A549 (cell line): Measurements from ENCODE around the gene TEN1. TPM values are rescaled to one million over a fixed set of nuclear protein-coding genes. Genes with fewer than 3 reads are reported as not detected.

Experiments used
- ATAC-seq, 2 experiments: fragments of 200-7000 bp in 1 of 2; fragments of >200 bp in 1 of 2; cut with Nextera tagmentation in 1 of 2; cut with Tn5 transposase in 1 of 2; 3 replicates each; pipeline versions ENCODE4 v1.8.0 to v1.9.1; 2018 to 2020; ENCODE audit warnings: mild to moderate bottlenecking in 1 of 2, moderate library complexity in 1 of 2
- CTCF ChIA-PET: fragments of 300-600 bp; sonication (Branson Sonifier 250); formaldehyde crosslinking; extraction: SDS; loops from one replicate; lab custom pipeline; 2021; ENCODE audit warnings: antibody characterized with exemption, inconsistent platforms; lab: Yijun Ruan, JAX
- POLR2A ChIA-PET: fragments of 350-600 bp; formaldehyde crosslinking; extraction: SDS; loops from one replicate; lab custom pipeline; 2021; ENCODE audit warnings: antibody characterized with exemption, inconsistent platforms; lab: Yijun Ruan, JAX
- DNase-seq, 2 experiments: peaks; one replicate each; pipeline versions ENCODE4 v3.0.0 to v3.0.0-alpha.2; 2011 to 2016; ENCODE audit warnings: low read depth in 1 of 2, low spot score in 1 of 2
- FAIRE-seq: peaks from 2 replicates; lab custom pipeline; 2011; peaks lifted over from hg19 to GRCh38; lab: Jason Lieb, UNC
- H3K27ac ChIP-seq, 2 experiments: fragments of >200 bp; sonication (Bioruptor Twin); formaldehyde crosslinking; 3 replicates each; pipeline ENCODE4 v1.5.1; 2016 to 2017
- H3K4me1 ChIP-seq: fragments of >200 bp; sonication (Bioruptor Twin); formaldehyde crosslinking; 3 replicates; pipeline ENCODE4 v1.6.1; 2016
- H3K4me2 ChIP-seq: fragments of >200 bp; sonication (Bioruptor Twin); formaldehyde crosslinking; 3 replicates; pipeline ENCODE4 v1.6.1; 2016
- H3K4me3 ChIP-seq: fragments of >200 bp; sonication (Bioruptor Twin); formaldehyde crosslinking; 3 replicates; pipeline ENCODE4 v1.5.1; 2016
- H3K9me3 ChIP-seq: fragments of >200 bp; sonication (Bioruptor Twin); formaldehyde crosslinking; 3 replicates; pipeline ENCODE4 v1.6.1; 2016
- ATOH8 ChIP-seq: fragments of 250-450 bp; sonication (Bioruptor Pico); IDR thresholded peaks from 2 replicates; pipeline ENCODE4 v1.5.0; 2020; ENCODE audit warnings: low read depth, mild to moderate bottlenecking, moderate library complexity
- BCL3 ChIP-seq: fragments of >200 bp; sonication (Bioruptor Twin); formaldehyde crosslinking; IDR thresholded peaks from 3 replicates; pipeline ENCODE4 v1.6.1; 2016
- BHLHE40 ChIP-seq: IDR thresholded peaks from 2 replicates; pipeline ENCODE4 v1.6.1; 2012; ENCODE audit warnings: low read depth, low read length, inconsistent platforms
- CBX2 ChIP-seq: fragments of 200-600 bp; sonication (generic); IDR thresholded peaks from 2 replicates; pipeline ENCODE4 v1.6.1; 2016; ENCODE audit warnings: low read depth, mild to moderate bottlenecking, borderline replicate concordance
- CEBPB ChIP-seq, 2 experiments: fragments of >200 bp in 1 of 2; sonication (Bioruptor Twin) in 1 of 2; formaldehyde crosslinking in 1 of 2; IDR thresholded peaks; 2 replicates each; pipeline ENCODE4 v1.6.1; 2012 to 2016
- CHD2 ChIP-seq: fragments of 150-350 bp; IDR thresholded peaks from 2 replicates; pipeline ENCODE4 v1.6.1; 2014; ENCODE audit warnings: low read length; ENCODE audit not compliant: partially characterized antibody
- CTCF ChIP-seq: fragments of >200 bp; sonication (Bioruptor Twin); formaldehyde crosslinking; IDR thresholded peaks from 3 replicates; pipeline ENCODE4 v1.5.1; 2016
- EHF ChIP-seq: fragments of 250-450 bp; sonication (Bioruptor Pico); IDR thresholded peaks from 2 replicates; pipeline ENCODE4 v1.5.0; 2020; ENCODE audit warnings: mild to moderate bottlenecking
- ELK1 ChIP-seq: fragments of 150-350 bp; IDR thresholded peaks from 2 replicates; pipeline ENCODE4 v1.6.1; 2014; ENCODE audit warnings: low read depth, mild to moderate bottlenecking, low read length
- EP300 ChIP-seq, 2 experiments: fragments of >200 bp; sonication (Bioruptor Twin); formaldehyde crosslinking; IDR thresholded peaks; 2 replicates in 1 of 2; 3 replicates in 1 of 2; pipeline ENCODE4 v1.6.1; 2016 to 2017
- ESRRA ChIP-seq: fragments of 150-350 bp; IDR thresholded peaks from 2 replicates; pipeline ENCODE4 v1.6.1; 2014; ENCODE audit warnings: mild to moderate bottlenecking, low read length, borderline replicate concordance
- FOSB ChIP-seq: fragments of 250-450 bp; sonication (Bioruptor Pico); IDR thresholded peaks from 2 replicates; pipeline ENCODE4 v1.5.0; 2020; ENCODE audit warnings: mild to moderate bottlenecking, moderate library complexity
- GATA3 ChIP-seq: IDR thresholded peaks from 2 replicates; pipeline ENCODE4 v1.6.1; 2012; ENCODE audit warnings: borderline replicate concordance
- HDAC2 ChIP-seq: fragments of 200-600 bp; sonication (generic); IDR thresholded peaks from 2 replicates; pipeline ENCODE4 v1.6.1; 2016
- HES2 ChIP-seq: fragments of >200 bp; sonication (Bioruptor Twin); formaldehyde crosslinking; IDR thresholded peaks from 2 replicates; pipeline ENCODE4 v1.6.1; 2016
- HEYL ChIP-seq: fragments of 250-450 bp; sonication (Bioruptor Pico); IDR thresholded peaks from 2 replicates; pipeline ENCODE4 v1.8.0; 2021; ENCODE audit warnings: mild to moderate bottlenecking, moderate library complexity
- HOXA7 ChIP-seq: fragments of 250-450 bp; sonication (Bioruptor Pico); IDR thresholded peaks from 2 replicates; pipeline ENCODE4 v1.5.0; 2020; ENCODE audit warnings: mild to moderate bottlenecking, moderate library complexity
- JUN ChIP-seq, 2 experiments: fragments of >200 bp; sonication (Bioruptor Twin); formaldehyde crosslinking; IDR thresholded peaks; 2 replicates in 1 of 2; 3 replicates in 1 of 2; pipeline ENCODE4 v1.6.1; 2016 to 2017
- KDM1A ChIP-seq: fragments of 200-600 bp; sonication (generic); IDR thresholded peaks from 2 replicates; pipeline ENCODE4 v1.6.1; 2016; ENCODE audit warnings: low read depth, mild to moderate bottlenecking
- MAFK ChIP-seq: fragments of 450-650 bp; IDR thresholded peaks from 2 replicates; pipeline ENCODE4 v1.6.1; 2014; ENCODE audit not compliant: partially characterized antibody
- MAX ChIP-seq: IDR thresholded peaks from 2 replicates; pipeline ENCODE4 v1.6.1; 2012
- MYC ChIP-seq: IDR thresholded peaks from 2 replicates; pipeline ENCODE4 v1.6.1; 2012; ENCODE audit warnings: mild to moderate bottlenecking, inconsistent platforms, low read length, improper control_type of control experiment, borderline replicate concordance
- NFE2L2 ChIP-seq: fragments of 150-350 bp; conservative IDR thresholded peaks from 2 replicates; pipeline ENCODE4 v1.6.1; 2014; ENCODE audit warnings: low read length
- NPAS2 ChIP-seq: fragments of 250-450 bp; sonication (Bioruptor Pico); IDR thresholded peaks from 2 replicates; pipeline ENCODE4 v1.8.0; 2022; ENCODE audit warnings: mild to moderate bottlenecking, moderate library complexity, borderline replicate concordance
- NR3C1 ChIP-seq: fragments of >200 bp; sonication (Bioruptor Twin); formaldehyde crosslinking; IDR thresholded peaks from 3 replicates; pipeline ENCODE4 v1.6.1; 2017
- PHF8 ChIP-seq: fragments of 200-600 bp; sonication (generic); IDR thresholded peaks from 2 replicates; pipeline ENCODE4 v1.6.1; 2016; ENCODE audit warnings: low read depth, mild to moderate bottlenecking, antibody characterized with exemption, moderate library complexity, borderline replicate concordance
- RAD21 ChIP-seq, 2 experiments: fragments of >200 bp in 1 of 2; sonication (Bioruptor Twin) in 1 of 2; formaldehyde crosslinking in 1 of 2; IDR thresholded peaks in 1 of 2; conservative IDR thresholded peaks in 1 of 2; 2 replicates in 1 of 2; 3 replicates in 1 of 2; pipeline ENCODE4 v1.6.1; 2012 to 2018; ENCODE audit warnings: inconsistent platforms in 1 of 2
- RNF2 ChIP-seq: fragments of 200-600 bp; sonication (generic); IDR thresholded peaks from 2 replicates; pipeline ENCODE4 v1.6.1; 2016; ENCODE audit warnings: low read depth, mild to moderate bottlenecking, antibody characterized with exemption, moderate library complexity, borderline replicate concordance
- SMC3 ChIP-seq: fragments of >200 bp; sonication (Bioruptor Twin); formaldehyde crosslinking; IDR thresholded peaks from 3 replicates; pipeline ENCODE4 v1.6.1; 2018; ENCODE audit warnings: inconsistent platforms
- SREBF2 ChIP-seq: fragments of 450-650 bp; IDR thresholded peaks from 2 replicates; pipeline ENCODE4 v1.6.1; 2014; ENCODE audit warnings: mild to moderate bottlenecking, moderate library complexity
- ZFP36 ChIP-seq: fragments of 450-650 bp; IDR thresholded peaks from 2 replicates; pipeline ENCODE4 v1.6.1; 2014; ENCODE audit warnings: borderline replicate concordance; ENCODE audit not compliant: partially characterized antibody
- ZSCAN20 ChIP-seq: fragments of 250-450 bp; sonication (Bioruptor Pico); IDR thresholded peaks from 2 replicates; pipeline ENCODE4 v1.8.0; 2022; ENCODE audit warnings: mild to moderate bottlenecking, moderate library complexity
- WGBS: methylation state at CpG from one replicate; pipeline ENCODE4 v1.1.6; 2017; ENCODE audit errors: missing lambda C conversion rate; 5-methylcytosine and 5-hydroxymethylcytosine counted together
- polyA plus RNA-seq, 4 experiments: library from polyadenylated mRNA; depleted of rRNA in 3 of 4; stranded (reverse); fragments of >200 nt; fragmentation: RNase III in 1 of 4; extraction: RNeasy Plus Mini Kit Qiagen cat#74134 plus additional on column Dnase treatment in 1 of 4; gene quantifications; 2 replicates in 3 of 4; 3 replicates in 1 of 4; pipeline ENCODE4 v1.2.3, GENCODE V29; 2011 to 2017

TEN1 gene
- polyA plus RNA-seq, 2 of the 4 experiments (the other 2 are of a cell fraction), result 11.8 to 15.7 TPM

GRCh38 chr17:75937652-75938051 lies 41.4 kb upstream of the TEN1 start:
- H3K27ac ChIP-seq, result no peak overlapping the region
- DNase-seq (no peak), FAIRE-seq (no peak)
- H3K4me3 ChIP-seq, result no peak overlapping the region
- H3K4me1 ChIP-seq, result peaks cover 5% of the 10 kb centered on the region; the same call in 1 of the 3 replicates
- H3K4me2 ChIP-seq, result no peak overlapping the region
- ChIA-PET POLR2A (interaction anchor here (1.2 kb wide), 1 partner anchor 8 kb away, joined by 3 read pairs; no protein-coding TSS in a partner anchor), CTCF (interaction anchor here (1.0 kb wide), 1 partner anchor 8 kb away, joined by 4 read pairs; no protein-coding TSS in a partner anchor)
- TF ChIP-seq CEBPB (IDR thresholded peaks at IDR 0.05) (no peak), NPAS2 (CRISPR knock-in tag) (no peak), SREBF2 (no peak), ELK1 (no peak), EHF (CRISPR knock-in tag) (no peak), RAD21 (conservative IDR thresholded peaks at IDR 0.05 in 1 of 2, IDR thresholded peaks at IDR 0.05 in 1 of 2) (no peak), PHF8 (no peak)
- TF ChIP-seq, all 56 proteins: peak for 0
- WGBS, result 86% methylated on average over 13 of the region's 13 CpGs
- no peak for ATAC-seq
- no peaks in the 10 kb centered on the region for H3K9me3 ChIP-seq

GRCh38 chr17:75940727-75941441 lies 38.2 kb upstream of the TEN1 start, which contains the start of gene FBF1:
TSS of gene FBF1 (minus strand) at chr17:75941042. CDS start at chr17:75938149, 2,893 bp downstream.
- Histone ChIP-seq H3K27ac (peak within 1 kb of the TSS; percentile 82 to 94), H3K4me1 (peaks cover 5% of the 10 kb centered on the region; the same call in 1 of the 3 replicates), H3K4me2 (peak within 1 kb of the TSS; percentile 80), H3K9me3 (no peaks in the 10 kb centered on the region), H3K4me3 (peak within 1 kb of the TSS; percentile 67)
- POLR2A ChIA-PET, result interaction anchor here (0.7 to 1.3 kb wide), 12 partner anchors 9 to 324 kb away, joined by 3 to 13 read pairs (median 4); partner anchors contain the start of genes ACOX1, TEN1, UBALD2 and WBP2
- ATAC-seq, result peak; percentile 100
- peak; percentile 56 for FAIRE-seq
- WGBS, result 2% methylated on average over 45 of the region's 63 CpGs
- DNase-seq, result peak; percentile 97 to 99
- CTCF ChIA-PET, result interaction anchor here (0.7 to 1.6 kb wide), 11 partner anchors 9 to 205 kb away, joined by 3 to 9 read pairs (median 4); partner anchors contain the start of genes ACOX1, CDK3, TEN1 and TRIM65
- TF ChIP-seq HDAC2, result 0 out of 2 replicates have a peak, but pooled peaks have one; percentile 42
- TF ChIP-seq CBX2, result no peak
- TF ChIP-seq MYC, result peak; percentile 93; the same call in 1 of the 2 replicates
- no peak for TF ChIP-seq EP300 (IDR thresholded peaks at IDR 0.05)
- TF ChIP-seq HES2, result no peak
- TF ChIP-seq CTCF, result no peak
- no peak; the same call in 1 of the 2 replicates for TF ChIP-seq GATA3
- TF ChIP-seq BHLHE40, result no peak
- no peak for TF ChIP-seq ESRRA
- TF ChIP-seq SMC3, result no peak
- TF ChIP-seq HEYL (CRISPR knock-in tag), result no peak
- TF ChIP-seq BCL3, result peak; percentile 61; the same call in 2 of the 3 replicates
- no peak for TF ChIP-seq ZFP36
- TF ChIP-seq RNF2, result no peak
- TF ChIP-seq NR3C1, result no peak
- TF ChIP-seq NFE2L2, result no peak
- TF ChIP-seq ATOH8 (CRISPR knock-in tag), result peak; percentile 84
- no peak for TF ChIP-seq RAD21 (conservative IDR thresholded peaks at IDR 0.05 in 1 of 2, IDR thresholded peaks at IDR 0.05 in 1 of 2)
- TF ChIP-seq MAFK, result no peak
- peak; percentile 97 for TF ChIP-seq MAX
- TF ChIP-seq CHD2, result no peak
- 0 out of 2 replicates have a peak, but pooled peaks have one; percentile 70 for TF ChIP-seq EHF (CRISPR knock-in tag)
- TF ChIP-seq JUN (IDR thresholded peaks at IDR 0.05), result peak; percentile 83 to 94
- no peak for TF ChIP-seq KDM1A
- TF ChIP-seq ZSCAN20 (CRISPR knock-in tag), result no peak
- no peak for TF ChIP-seq FOSB (CRISPR knock-in tag)
- TF ChIP-seq HOXA7 (CRISPR knock-in tag), result peak; percentile 56; the same call in 1 of the 2 replicates
